H9 (cell line): ENCODE measurements around the gene RBMS3. TPM values are rescaled to one million over a fixed set of nuclear protein-coding genes. Genes with fewer than 3 reads are reported as not detected.

Source experiments
- DNase-seq: peaks from one replicate; pipeline ENCODE4 v3.0.0-alpha.2; 2017
- H2AFZ ChIP-seq: one replicate; pipeline ENCODE4 v1.6.1; 2013; ENCODE audit warnings: mild to moderate bottlenecking, low read length, control low read depth, moderate library complexity
- H2AK5ac ChIP-seq: 2 replicates; pipeline ENCODE4 v1.6.1; 2013; ENCODE audit warnings: low read length, control low read depth, mixed read lengths; ENCODE audit not compliant: insufficient read length
- H2BK120ac ChIP-seq: one replicate; pipeline ENCODE4 v1.6.1; 2013; ENCODE audit warnings: low read depth, mild to moderate bottlenecking, low read length, control low read depth, inconsistent platforms; ENCODE audit not compliant: poor library complexity, severe bottlenecking
- H2BK12ac ChIP-seq: 2 replicates; pipeline ENCODE4 v1.6.1; 2013; ENCODE audit warnings: low read length, control low read depth, mixed read lengths, low read depth; ENCODE audit not compliant: insufficient read length
- H2BK15ac ChIP-seq: 2 replicates; pipeline ENCODE4 v1.6.1; 2013; ENCODE audit warnings: low read depth, low read length, control low read depth
- H2BK20ac ChIP-seq: one replicate; pipeline ENCODE4 v1.6.1; 2013; ENCODE audit warnings: low read depth, mild to moderate bottlenecking, low read length, control low read depth, inconsistent platforms; ENCODE audit not compliant: poor library complexity, severe bottlenecking
- H2BK5ac ChIP-seq: 2 replicates; pipeline ENCODE4 v1.6.1; 2013; ENCODE audit warnings: low read length, control low read depth, mixed read lengths; ENCODE audit not compliant: insufficient read length
- H3K14ac ChIP-seq: 2 replicates; pipeline ENCODE4 v1.6.1; 2013; ENCODE audit warnings: low read length, control low read depth; ENCODE audit not compliant: insufficient read depth
- H3K18ac ChIP-seq: 2 replicates; pipeline ENCODE4 v1.6.1; 2013; ENCODE audit warnings: low read depth, mild to moderate bottlenecking, mixed read lengths, low read length, control low read depth; ENCODE audit not compliant: insufficient read length
- H3K23ac ChIP-seq: 2 replicates; pipeline ENCODE4 v1.6.1; 2013; ENCODE audit warnings: low read length, control low read depth, mixed read lengths, low read depth; ENCODE audit not compliant: insufficient read length
- H3K23me2 ChIP-seq: 2 replicates; pipeline ENCODE4 v1.6.1; 2013; ENCODE audit warnings: low read depth, mild to moderate bottlenecking, mixed read lengths, low read length, control low read depth; ENCODE audit not compliant: insufficient read length, poor library complexity, severe bottlenecking
- H3K27ac ChIP-seq: 2 replicates; pipeline ENCODE4 v1.5.1; 2013; ENCODE audit warnings: low read length, control low read depth, mixed read lengths, low read depth; ENCODE audit not compliant: insufficient read length
- H3K27me3 ChIP-seq: 2 replicates; pipeline ENCODE4 v1.6.1; 2013; ENCODE audit warnings: low read length, control low read depth, inconsistent platforms; ENCODE audit not compliant: insufficient read depth
- H3K4ac ChIP-seq: 2 replicates; pipeline ENCODE4 v1.6.1; 2013; ENCODE audit warnings: low read depth, mild to moderate bottlenecking, control low read depth, inconsistent platforms, low read length, moderate library complexity
- H3K4me1 ChIP-seq: 2 replicates; pipeline ENCODE4 v1.6.1; 2013; ENCODE audit warnings: low read length, control low read depth, inconsistent platforms; ENCODE audit not compliant: insufficient read depth
- H3K4me2 ChIP-seq: 2 replicates; pipeline ENCODE4 v1.6.1; 2013; ENCODE audit warnings: low read length, control low read depth, mixed read lengths; ENCODE audit not compliant: insufficient read length, insufficient read depth
- H3K56ac ChIP-seq: 2 replicates; pipeline ENCODE4 v1.6.1; 2013; ENCODE audit warnings: low read depth, mild to moderate bottlenecking, mixed read lengths, low read length, control low read depth; ENCODE audit not compliant: insufficient read length
- H3K79me1 ChIP-seq: 2 replicates; pipeline ENCODE4 v1.6.1; 2013; ENCODE audit warnings: low read depth, mild to moderate bottlenecking, moderate library complexity, low read length, control low read depth, inconsistent platforms; ENCODE audit not compliant: insufficient read depth, poor library complexity, severe bottlenecking
- H3K79me2 ChIP-seq: 2 replicates; pipeline ENCODE4 v1.6.1; 2013; ENCODE audit warnings: low read length, control low read depth, inconsistent platforms; ENCODE audit not compliant: insufficient read depth
- H3K9ac ChIP-seq: 2 replicates; pipeline ENCODE4 v1.6.1; 2013; ENCODE audit warnings: low read length, control low read depth, mixed read lengths; ENCODE audit not compliant: insufficient read length; ENCODE audit errors: extremely low read depth
- H3K9me3 ChIP-seq: one replicate; pipeline ENCODE4 v1.6.1; 2013; ENCODE audit warnings: low read depth, low read length, inconsistent platforms; ENCODE audit not compliant: control insufficient read depth
- H3T11ph ChIP-seq: one replicate; pipeline ENCODE4 v1.6.1; 2013; ENCODE audit warnings: mild to moderate bottlenecking, low read length, control low read depth, inconsistent platforms
- H4K20me1 ChIP-seq: one replicate; pipeline ENCODE4 v1.6.1; 2013; ENCODE audit not compliant: control insufficient read depth, insufficient read length, insufficient read depth
- H4K5ac ChIP-seq: 2 replicates; pipeline ENCODE4 v1.6.1; 2013; ENCODE audit warnings: low read depth, mild to moderate bottlenecking, mixed read lengths, low read length, control low read depth; ENCODE audit not compliant: insufficient read length
- H4K8ac ChIP-seq: replicated peaks from 2 replicates; pipeline ENCODE4 v1.6.1; 2013; ENCODE audit warnings: low read length, control low read depth, mixed read lengths, low read depth; ENCODE audit not compliant: insufficient read length
- H4K91ac ChIP-seq: 2 replicates; pipeline ENCODE4 v1.6.1; 2013; ENCODE audit warnings: low read depth, mild to moderate bottlenecking, moderate library complexity, mixed read lengths, low read length, control low read depth; ENCODE audit not compliant: insufficient read length
- H3K27ac Mint-ChIP-seq, 3 experiments: 2 replicates in 2 of 3; 3 replicates in 1 of 3; pipeline ENCODE4 v1.8.0; 2020 to 2021; ENCODE audit warnings: mixed read lengths in 3 of 3, mild to moderate bottlenecking in 1 of 3, moderate library complexity in 1 of 3
- H3K27me3 Mint-ChIP-seq: 2 replicates; pipeline ENCODE4 v1.8.0; 2021; ENCODE audit warnings: low read depth, mild to moderate bottlenecking, moderate library complexity, mixed read lengths
- H3K36me3 Mint-ChIP-seq, 3 experiments: 2 replicates in 2 of 3; 3 replicates in 1 of 3; pipeline ENCODE4 v1.8.0; 2020 to 2021; ENCODE audit warnings: low read depth in 3 of 3, mixed read lengths in 3 of 3; ENCODE audit not compliant: insufficient read depth in 1 of 3
- H3K4me1 Mint-ChIP-seq, 2 experiments: 2 replicates each; pipeline ENCODE4 v1.8.0; 2020; ENCODE audit warnings: mixed read lengths in 2 of 2
- H3K4me3 Mint-ChIP-seq, 2 experiments: 2 replicates in 1 of 2; 3 replicates in 1 of 2; pipeline ENCODE4 v1.8.0; 2020 to 2021; ENCODE audit warnings: mild to moderate bottlenecking in 2 of 2, mixed read lengths in 2 of 2, moderate library complexity in 1 of 2
- H3K9me3 Mint-ChIP-seq, 2 experiments: 2 replicates in 1 of 2; 3 replicates in 1 of 2; pipeline ENCODE4 v1.8.0; 2020; ENCODE audit warnings: mild to moderate bottlenecking in 2 of 2, mixed read lengths in 2 of 2, moderate library complexity in 1 of 2
- WGBS: extraction: QIAGEN DNeasy Blood & Tissue Kit; methylation state at CpG from one replicate; pipeline ENCODE4 v1.1.7; 2013; ENCODE audit warnings: missing lambda C conversion rate, low lambda C conversion rate, mixed read lengths; ENCODE audit not compliant: insufficient read length; ENCODE audit errors: extremely low coverage; 5-methylcytosine and 5-hydroxymethylcytosine counted together
- total RNA-seq: library from RNA; stranded (reverse); gene quantifications from 2 replicates; pipeline ENCODE4 v1.2.1, GENCODE V29; 2021
- TF ChIP-seq, protein P1 (sequence below): fragments of 200-600 bp; sonication (generic); conservative IDR thresholded peaks from 3 replicates; pipeline ENCODE4 v1.8.0; 2021; ENCODE audit warnings: antibody characterized with exemption, mild to moderate bottlenecking

Gene RBMS3
- total RNA-seq, 1 experiment from 2014 or later = 8.1 TPM

DNA sequence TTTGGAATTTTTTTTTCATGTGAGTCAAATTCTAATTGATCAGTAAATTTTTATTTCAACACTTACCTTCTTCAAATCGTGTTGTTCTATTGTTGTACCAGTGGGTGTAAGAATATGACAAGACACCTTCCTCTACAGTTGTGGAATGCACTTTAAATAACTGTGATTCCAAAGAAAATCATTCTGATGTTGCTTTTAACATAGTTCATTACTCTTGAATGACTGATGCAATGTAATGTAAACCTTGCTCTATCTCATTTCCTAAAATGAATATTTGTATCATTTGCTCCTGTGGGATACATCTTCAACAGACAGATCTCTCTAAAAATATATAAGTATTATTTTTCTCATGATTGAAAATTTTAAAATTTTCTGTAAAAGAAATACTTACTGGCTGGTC is 313.4 kb downstream of the RBMS3 start:
- Histone ChIP-seq H2AFZ (no peak overlapping the region), H2BK20ac (no peak overlapping the region), H3K23me2 (no peaks in the 10 kb centered on the region), H3K14ac (no peak overlapping the region), H2BK15ac (no peak overlapping the region), H4K5ac (no peak overlapping the region), H4K8ac (no peak overlapping the region), H3K23ac (no peak overlapping the region), H2BK5ac (no peak overlapping the region), H2BK120ac (no peak overlapping the region), H4K20me1 (no peaks in the 10 kb centered on the region), H3K56ac (no peak overlapping the region), H3K79me1 (no peaks in the 10 kb centered on the region), H4K91ac (no peak overlapping the region), H3K4me1 (no peaks in the 10 kb centered on the region), H3K18ac (no peak overlapping the region), H3K79me2 (no peaks in the 10 kb centered on the region), H3K9me3 (no peaks in the 10 kb centered on the region), H3K4ac (no peak overlapping the region), H3T11ph (no peak overlapping the region), H3K4me2 (no peak overlapping the region), H3K27ac (no peak overlapping the region), H3K27me3 (no peaks in the 10 kb centered on the region), H2AK5ac (no peak overlapping the region), H3K9ac (no peak overlapping the region), H2BK12ac (no peak overlapping the region)
- H3K4me3 Mint-ChIP-seq = no peak overlapping the region
- no CpG with 5 or more reads among the region's 1 CpG for WGBS
- H3K27ac Mint-ChIP-seq = no peak overlapping the region
- no peaks in the 10 kb centered on the region for H3K36me3 Mint-ChIP-seq
- H3K4me1 Mint-ChIP-seq = no peaks in the 10 kb centered on the region
- no peaks in the 10 kb centered on the region for H3K27me3 Mint-ChIP-seq
- TF ChIP-seq, protein P1, sequence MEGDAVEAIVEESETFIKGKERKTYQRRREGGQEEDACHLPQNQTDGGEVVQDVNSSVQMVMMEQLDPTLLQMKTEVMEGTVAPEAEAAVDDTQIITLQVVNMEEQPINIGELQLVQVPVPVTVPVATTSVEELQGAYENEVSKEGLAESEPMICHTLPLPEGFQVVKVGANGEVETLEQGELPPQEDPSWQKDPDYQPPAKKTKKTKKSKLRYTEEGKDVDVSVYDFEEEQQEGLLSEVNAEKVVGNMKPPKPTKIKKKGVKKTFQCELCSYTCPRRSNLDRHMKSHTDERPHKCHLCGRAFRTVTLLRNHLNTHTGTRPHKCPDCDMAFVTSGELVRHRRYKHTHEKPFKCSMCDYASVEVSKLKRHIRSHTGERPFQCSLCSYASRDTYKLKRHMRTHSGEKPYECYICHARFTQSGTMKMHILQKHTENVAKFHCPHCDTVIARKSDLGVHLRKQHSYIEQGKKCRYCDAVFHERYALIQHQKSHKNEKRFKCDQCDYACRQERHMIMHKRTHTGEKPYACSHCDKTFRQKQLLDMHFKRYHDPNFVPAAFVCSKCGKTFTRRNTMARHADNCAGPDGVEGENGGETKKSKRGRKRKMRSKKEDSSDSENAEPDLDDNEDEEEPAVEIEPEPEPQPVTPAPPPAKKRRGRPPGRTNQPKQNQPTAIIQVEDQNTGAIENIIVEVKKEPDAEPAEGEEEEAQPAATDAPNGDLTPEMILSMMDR = no peak
- no peak for DNase-seq
- no peaks in the 10 kb centered on the region for H3K9me3 Mint-ChIP-seq
